ENCODE results near the gene WNK3.

The WNK3 gene

DNA sequence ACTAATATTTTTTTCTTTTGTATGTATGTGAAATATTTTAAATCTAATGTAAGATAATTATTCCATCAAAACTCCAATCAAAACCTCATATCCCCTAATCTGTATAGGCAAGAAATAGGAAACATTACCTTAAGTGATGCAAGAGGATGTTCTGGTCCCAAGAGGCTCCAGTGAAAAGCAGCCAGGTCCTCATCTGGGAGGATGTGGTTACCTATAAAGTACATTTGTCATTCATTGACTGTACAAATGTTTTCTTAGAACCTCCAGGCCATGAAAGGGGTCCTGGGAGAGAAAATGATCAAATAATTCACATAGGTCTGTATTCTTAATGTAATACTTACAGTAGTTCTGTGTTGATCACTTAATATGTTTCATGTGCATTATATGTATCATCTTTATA lies 200.3 kb downstream of the WNK3 start:
- no peak for DNase-seq

All from inflammatory macrophage (primary cell).